ENCODE data around the gene TRABD2B.

TRABD2B gene

DNA sequence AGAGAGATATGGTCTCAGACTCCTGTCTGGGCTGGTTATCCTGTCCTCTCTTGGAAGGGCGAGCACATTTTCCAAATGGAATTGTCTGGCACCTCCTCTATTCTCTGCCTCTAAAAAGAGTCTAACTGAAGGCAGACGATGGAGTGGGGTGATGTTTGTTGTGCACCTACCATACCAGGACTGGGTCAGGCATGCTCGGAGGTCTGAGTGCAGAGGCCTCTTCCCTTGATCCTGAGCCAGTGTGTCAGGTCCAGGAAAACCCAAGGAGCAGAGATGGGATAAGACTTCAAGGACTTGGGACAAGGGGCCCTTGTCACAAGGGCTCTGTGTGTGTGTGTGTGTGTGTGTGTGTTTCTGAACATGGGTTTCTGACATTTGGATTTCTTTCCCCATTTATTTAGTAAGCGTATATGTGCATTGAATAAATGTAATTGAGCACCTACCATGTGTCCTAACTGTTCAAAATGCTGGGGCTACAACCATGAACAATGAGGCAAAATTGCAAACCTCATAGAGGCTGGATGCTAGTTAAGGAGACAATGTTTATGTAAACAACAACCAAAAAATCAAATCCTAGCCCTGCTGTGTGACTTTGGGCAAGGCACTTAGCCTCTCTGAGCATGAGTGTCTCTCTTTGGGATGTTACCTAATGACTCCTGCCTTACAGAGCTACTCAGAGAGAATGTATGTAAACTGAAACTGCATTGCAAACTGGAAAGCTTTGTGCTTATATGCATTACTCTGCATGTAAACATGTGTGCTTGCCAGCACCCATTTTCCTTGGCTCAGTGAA is 283.0 kb downstream of the TRABD2B start:
- DNase-seq: no peak

DNA sequence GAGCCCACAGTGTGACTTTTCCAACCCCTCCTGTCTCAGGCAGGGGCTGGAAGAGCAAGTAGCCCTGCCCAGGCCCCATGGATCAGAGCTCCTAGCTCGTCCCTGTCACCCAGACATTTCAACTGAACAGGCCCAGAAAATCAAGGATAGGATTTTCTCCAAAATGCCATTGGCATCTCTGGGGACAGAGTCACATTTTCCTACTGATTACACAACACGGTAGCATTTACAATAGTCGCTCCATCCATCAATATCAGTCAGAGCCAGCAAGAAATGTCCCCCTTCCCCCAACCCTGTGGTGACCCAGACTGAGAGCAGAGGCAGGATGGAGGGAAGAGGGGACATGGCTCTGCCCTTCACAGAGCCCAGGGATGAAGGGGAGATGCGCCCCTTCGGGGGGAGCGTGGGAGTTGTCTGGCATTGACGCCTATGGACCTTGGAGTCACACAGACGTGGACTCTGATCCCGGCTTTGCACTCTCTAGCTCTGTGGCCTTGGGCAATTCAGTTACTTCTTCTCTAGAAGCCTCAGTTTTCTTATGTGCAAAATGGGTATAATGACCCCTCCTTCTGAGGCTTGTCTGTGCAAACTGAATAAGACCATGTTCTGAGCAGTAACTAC is 283.7 kb downstream of the TRABD2B start:
- DNase-seq: no peak

DNA sequence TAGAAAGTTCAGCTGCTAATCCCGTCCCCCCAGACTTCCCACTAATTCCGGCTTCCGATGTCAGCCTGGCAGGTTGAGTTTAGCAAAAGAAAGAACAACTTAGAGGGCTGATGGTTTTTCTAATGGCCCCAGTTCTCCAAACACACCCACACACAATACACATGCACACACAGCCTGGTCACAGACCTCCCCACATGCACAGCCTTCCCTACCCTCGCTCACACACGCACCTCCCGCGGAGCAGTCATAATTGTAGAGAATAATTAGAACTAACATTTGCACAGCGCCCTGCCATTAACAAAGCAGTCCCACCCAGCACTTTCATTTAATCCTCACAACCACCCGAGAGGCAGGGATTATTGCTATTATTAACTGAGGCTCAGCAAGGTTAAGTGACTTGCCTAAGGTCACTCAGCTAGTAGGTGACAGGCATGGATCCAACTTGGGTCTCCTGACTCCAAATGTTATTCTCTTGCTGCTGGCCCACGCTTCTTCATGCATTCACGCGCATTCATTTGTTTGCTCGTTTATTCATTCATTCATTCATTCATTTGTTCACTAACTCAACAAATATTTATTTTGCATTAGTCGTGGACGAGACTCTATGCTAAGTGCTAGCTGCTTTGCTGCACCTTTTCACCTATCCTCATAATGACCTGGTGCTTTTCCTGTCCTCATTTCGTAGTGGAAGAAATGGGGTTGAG is 284.4 kb downstream of the TRABD2B start:
- no peak for DNase-seq

DNA sequence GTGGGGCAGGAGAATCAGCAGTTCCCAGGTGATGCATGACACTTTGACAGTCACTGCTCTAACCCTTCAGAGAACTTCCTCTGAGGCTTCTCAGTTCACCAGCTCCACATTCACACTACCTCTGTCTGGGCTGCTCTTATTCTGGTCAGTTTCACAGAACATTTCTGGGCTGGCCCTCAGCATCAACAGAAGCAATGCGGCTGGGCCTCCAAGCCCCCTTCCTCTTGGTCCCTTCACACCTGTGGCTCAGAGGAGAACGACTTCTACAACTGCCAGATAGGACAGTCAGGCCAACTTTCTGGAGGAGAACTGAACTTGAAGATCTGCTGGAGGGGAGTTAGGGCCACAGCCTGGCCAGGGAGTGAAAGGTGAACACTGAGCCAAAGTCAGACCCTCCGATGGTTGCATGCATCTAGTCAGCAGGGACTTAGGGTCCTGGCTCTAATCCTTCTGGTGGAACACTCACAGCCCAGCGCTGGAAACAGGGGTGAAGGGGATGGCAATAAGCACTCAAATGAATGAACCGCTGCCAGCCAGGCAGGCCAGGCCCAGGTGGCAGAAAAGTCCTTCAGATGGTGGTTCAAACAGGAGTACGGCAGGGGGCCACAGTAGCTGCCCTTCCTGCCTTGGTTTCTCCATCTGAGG is 285.2 kb downstream of the TRABD2B start:
- DNase-seq: no peak

DNA sequence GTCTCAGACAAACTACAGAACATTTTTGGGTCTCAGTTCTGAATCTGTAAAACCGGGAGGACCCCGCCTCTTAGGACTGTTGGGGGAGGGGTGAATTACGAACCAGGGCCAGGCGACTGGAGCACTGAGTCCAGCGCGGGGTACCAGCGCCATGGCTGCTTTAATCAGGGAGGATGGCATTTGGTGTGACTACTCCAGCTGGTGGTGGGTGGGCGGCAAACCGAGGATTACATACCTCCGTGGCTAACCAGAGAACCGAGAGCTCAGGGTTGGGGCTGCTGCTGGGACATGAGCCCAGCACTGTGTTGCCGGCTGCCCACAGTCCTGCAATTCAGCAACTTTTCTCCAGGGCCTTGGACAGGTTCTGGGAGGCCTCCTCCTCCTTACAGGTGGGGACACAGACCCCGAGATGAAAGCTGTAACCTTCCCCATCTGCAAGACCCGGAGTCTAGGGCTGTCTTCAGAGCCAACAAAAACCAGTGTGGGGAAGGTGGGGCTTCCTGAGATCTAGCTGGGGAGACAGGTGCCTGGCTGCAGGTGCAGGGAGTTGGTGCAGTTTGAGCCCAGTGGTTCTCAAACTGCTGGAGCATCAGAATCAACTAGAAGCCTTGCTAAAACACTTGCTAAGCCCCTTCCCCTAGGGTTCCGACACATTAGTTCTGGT is 285.9 kb downstream of the TRABD2B start:
- no peak for DNase-seq
